GM15510 (cell line): ENCODE measurements around the gene ICAM2.

Experiments
- POLR2A ChIP-seq: IDR thresholded peaks from 3 replicates; pipeline ENCODE4 v1.6.1; 2011; ENCODE audit warnings: borderline replicate concordance; ENCODE audit not compliant: insufficient read length; ENCODE audit errors: extremely low read depth

Gene ICAM2

DNA sequence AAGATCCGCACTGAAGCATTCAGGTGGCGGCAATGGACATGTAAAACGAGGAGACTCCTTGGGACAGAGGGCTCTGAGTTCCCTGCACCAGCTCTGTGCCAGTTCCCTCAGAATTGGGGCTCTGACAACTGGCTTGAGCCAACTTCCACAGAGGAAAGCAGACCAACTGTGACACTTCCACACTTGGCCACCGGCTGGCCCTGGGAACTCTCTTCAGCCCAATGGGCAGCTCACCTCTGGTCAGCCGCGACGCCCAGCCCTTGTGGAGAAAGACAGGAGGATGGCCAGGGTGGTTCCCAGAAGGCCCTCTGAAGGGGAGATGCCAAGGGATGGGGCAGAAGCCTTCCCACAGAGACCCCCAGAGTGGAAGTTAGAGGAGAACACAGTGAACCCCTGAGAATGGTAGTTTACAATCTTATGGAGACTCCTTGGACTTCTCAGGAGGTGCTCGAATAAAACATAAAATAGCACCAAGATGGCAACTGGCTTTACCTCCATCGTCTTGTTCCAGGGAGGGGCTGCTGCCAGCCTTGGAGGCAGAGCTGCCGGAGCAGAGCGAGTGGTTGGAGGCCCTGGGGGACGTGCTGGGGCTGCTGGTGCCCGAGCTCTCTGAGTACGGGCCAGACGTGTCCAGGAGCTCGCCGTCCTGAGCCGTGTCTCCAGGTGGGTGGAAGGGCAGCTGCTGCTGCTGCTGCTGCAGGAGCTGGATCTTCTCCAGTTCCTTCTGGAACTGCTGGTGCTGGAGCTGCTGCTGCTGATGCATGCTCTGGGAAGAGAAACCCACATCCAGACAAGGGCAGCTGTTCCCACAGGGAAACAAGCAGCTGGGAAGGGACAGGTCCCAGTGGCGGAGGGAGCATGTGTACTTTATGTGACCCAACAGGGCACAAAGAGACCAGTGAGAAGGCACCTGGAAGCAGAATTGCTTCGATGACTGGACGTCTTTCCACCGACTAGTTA, 35.0 kb upstream of the ICAM2 start:
- TF ChIP-seq POLR2A, result no peak

DNA sequence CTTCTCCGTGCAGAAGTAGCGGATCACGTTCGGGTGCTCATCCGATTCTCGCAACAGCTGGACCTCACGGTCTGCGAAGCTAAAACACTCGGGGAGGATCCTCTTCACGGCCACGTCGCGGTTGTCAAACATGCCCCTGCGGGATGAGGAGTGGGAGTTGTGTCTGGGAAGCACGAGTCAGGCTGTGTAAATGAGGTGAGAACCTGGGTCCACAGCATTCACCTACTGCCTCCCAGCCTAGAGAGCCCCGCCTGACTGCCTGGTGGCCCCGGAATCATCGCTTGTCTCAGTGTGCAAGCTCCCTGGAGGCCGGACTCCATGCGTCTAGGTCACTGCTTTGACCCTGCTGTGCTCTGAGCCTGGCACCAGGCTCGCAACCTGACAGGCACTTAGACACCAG, 33.9 kb upstream of the ICAM2 start:
- no peak for TF ChIP-seq POLR2A

DNA sequence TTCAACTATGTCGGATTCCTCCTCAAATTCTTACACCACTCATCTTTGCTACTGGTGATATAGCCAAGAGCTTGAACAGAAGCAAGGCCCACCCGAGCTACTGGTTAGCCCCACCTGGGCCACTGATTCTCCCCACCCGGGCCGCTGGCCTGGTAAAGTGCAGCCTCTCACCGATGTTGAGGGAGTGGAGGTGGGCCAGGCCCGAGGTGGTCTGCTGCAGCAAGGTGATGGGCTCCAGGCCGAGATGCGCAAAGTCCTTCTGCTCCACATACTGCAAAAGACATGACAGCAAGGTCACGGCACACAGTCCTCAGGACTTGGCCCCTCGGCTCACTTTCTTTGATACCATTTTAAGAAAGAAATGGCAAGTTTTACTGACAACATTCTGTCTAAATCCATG, 32.7 kb upstream of the ICAM2 start:
- TF ChIP-seq POLR2A, result no peak

DNA sequence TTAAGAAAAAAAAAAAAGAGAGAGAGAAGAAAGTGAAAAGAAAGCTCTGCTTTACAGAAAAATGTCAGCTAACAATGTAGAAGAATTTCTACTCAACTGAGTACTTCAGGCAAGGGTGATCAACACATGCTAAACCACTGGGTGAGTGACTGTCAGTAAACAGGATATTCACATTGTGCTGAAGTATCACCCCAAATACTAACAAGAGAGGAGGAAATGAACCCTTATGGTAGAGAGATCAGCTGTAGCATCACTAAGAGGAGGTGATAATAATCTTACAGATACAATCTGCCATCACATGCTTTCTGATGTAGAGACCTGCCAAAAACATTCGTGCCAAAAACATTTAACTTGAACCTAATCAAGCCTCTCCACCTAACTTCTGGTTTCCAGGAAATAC, 30.7 kb upstream of the ICAM2 start:
- TF ChIP-seq POLR2A, result no peak

DNA sequence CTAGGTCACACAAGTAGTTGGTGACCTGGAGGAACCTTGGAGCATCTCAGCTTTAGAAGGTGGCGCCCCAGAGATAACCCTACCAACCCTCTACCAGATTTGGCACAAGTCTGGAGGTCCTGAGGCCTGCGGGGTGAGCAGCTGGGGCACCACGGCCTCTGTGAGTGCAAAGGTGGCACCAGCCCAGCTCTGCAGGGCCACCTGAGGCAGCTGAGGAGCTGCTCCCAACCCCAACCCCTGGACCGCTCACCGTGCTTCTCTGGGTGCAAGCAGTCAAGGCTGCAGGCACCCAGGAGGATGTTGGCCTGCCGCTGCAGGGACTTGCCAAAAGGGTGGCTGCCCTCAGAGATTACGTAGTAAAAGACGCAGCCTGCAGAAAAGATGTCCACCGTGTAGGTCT, 28.4 kb upstream of the ICAM2 start:
- no peak for TF ChIP-seq POLR2A

DNA sequence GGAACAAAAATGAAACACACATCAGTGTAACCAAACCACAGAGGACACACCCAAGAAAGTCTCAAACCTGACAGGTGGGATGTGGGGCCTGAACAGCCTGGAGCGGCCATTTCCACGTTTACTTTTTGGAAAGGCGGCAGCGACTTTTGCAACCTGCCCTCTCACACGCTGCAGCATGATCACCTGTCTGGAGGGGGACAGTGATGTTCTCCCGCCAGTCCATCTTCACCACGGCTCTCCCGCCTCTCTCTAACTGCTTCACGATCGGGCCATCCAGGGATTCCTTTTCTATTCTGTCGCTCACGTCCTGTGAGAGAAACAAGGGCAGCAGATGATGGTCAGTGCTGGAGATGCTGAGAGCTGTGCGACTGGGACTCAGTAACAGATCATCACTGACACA, 24.7 kb upstream of the ICAM2 start:
- no peak for TF ChIP-seq POLR2A

DNA sequence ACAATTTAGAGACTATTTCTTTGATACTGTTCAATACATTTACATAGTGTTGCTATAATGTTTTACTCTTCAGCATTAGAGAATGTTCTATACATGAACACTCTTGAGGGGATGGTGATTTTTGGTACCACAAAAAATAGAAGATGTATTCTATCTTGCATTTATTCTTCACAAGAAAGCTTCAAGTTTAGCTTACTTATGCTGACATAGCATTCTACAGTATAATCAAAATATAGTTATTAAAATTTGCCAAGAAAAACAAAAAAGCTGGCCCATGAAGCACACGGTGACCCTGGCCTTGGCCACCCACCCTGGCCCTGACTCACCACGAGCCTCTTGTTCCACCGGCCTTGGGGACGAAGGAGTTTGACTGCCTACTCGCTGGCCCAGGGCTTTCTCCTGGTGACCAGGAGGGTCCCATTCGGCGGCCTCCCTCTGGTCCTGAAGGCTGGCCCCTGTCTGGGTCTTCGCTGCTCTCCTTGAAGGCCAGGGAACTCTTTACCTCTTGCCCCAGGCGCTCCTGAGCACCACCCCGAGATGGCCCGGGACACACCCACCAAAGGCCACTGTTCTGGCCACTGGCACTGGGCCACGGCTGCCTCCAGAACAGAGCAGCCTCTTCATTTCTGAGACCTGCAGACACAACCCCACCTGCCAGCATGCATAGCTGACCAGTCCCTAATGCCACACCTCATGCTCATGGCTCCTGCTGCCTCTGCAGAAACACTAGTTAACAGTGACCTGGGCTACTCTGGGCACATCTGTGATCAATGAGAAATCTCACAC, 22.5 kb upstream of the ICAM2 start:
- TF ChIP-seq POLR2A, result no peak

DNA sequence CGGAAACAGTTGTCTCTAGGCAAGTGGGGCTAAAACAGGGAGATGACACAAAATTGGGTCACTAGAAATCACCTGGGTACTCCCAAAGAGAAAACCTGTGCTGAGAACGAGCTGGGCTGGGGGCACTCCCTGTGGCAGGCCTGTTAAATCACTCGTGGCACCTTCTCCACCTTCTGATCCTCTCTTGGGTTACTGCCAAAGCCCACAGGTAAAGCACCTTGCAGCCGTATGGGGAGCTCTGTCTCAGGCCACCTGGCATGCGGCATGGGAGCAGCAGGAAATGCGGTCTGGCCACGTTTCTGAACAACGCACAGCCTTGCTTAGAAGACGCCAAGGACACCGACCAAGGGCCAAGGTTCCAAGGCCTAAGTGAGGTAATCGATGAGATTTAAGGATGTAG, 21.5 kb upstream of the ICAM2 start:
- no peak for TF ChIP-seq POLR2A

DNA sequence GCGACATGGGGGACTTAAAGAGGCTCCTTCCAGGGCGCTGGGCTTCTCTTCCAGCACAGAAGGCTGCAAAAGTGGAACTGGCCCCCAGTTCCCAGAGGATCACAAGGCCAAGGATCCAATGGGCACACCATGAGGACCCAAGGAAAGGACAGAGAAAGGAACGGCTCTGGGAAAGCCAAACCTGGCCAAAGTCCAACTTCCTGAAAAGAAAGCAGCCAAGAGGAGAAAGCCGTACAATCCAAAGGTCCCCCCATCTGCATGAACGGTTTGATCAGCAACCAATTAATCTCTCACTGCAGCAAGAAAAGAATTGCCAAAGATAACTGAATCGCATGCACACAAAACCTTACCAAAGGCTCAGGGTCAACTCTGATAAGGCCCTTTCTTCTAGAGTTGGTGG, 19.8 kb upstream of the ICAM2 start:
- no peak for TF ChIP-seq POLR2A

DNA sequence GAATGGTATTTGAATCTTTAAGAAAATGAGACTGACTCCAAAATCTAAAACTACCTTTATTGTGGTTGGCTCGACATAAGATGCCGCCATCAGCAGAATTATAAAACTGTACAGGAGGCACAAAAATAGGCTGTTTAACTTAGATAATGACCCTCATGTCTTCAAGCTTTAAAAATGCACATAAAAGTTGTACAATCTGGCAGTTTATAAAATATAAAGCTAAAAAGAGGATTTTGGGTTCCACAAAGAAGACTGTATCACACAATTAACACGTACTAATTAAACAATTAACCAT, 18.6 kb upstream of the ICAM2 start:
- no peak for TF ChIP-seq POLR2A

DNA sequence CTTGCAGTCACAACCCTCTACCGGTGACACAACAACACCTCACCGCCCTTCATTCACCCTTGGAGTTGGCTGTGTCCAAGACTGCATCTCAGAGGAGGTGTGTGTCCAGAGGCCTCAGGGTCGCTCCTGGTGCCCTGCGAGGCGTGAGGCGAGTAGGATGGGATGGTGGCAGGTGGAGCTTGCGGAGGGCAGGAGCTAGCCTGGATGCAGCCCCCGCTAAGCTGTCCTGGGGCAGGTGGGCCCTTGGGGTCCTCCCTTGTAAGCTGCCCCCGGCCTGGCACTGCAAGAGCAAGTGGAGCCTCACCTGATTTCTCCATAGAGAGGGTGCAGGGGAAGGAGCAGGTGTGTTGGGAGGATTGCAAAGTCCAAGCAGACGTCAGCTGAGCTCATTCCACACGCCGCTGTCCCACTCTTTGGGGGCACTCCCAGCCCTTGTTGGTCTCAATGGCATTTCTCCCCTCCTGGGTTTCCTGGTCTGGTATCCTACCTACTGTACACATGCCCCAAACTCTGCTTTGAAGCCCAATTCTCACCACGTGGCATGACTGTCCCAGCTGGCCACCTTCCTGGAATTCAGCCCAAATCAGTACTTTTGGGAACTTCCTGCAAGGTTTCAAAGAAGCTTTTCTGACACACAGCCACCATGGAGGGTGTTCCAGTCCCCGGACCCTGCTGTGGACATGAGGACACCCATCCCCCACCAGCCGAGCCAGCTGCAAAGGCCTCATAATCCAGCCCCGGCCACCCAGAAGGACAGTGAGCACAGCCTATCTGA, 18.1 kb upstream of the ICAM2 start:
- no peak for TF ChIP-seq POLR2A

DNA sequence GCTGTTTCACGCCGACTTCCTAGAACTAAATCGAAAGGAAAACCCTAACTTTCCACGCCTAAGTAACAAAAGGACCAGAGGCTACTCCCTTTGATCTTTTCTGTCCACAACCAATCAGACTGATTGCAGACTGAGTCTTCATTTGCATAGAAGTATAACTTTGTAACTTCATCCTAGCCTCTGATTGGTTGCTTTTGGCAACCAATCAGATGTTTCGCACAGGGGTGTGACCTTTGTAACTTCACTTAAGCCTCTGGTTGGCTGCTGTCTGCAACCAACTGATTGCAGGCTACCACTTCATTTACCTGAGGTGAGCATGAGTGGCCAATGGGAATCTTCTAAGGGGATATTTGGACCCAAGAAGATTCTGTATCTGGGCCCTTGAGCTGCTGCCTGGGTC, 17.4 kb upstream of the ICAM2 start:
- TF ChIP-seq POLR2A, result no peak

DNA sequence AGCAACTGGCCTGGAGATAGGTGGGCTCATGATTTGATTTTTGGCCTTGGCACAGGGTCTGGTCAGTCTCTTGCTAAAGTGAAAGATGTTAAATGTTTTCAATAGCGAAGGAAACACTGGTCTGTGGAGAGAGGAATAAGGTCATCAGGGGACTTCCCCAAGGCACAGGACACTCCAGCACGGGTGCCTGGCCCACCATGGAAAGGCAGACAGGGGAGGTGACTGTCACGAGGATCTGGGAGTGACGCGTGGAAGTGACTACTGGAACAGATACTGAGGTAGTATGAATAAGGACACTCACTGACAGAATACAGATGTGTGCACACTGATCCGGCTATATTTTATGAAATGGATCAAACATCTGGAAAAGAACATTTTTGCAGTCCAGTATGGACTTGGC, 16.7 kb upstream of the ICAM2 start:
- no peak for TF ChIP-seq POLR2A

DNA sequence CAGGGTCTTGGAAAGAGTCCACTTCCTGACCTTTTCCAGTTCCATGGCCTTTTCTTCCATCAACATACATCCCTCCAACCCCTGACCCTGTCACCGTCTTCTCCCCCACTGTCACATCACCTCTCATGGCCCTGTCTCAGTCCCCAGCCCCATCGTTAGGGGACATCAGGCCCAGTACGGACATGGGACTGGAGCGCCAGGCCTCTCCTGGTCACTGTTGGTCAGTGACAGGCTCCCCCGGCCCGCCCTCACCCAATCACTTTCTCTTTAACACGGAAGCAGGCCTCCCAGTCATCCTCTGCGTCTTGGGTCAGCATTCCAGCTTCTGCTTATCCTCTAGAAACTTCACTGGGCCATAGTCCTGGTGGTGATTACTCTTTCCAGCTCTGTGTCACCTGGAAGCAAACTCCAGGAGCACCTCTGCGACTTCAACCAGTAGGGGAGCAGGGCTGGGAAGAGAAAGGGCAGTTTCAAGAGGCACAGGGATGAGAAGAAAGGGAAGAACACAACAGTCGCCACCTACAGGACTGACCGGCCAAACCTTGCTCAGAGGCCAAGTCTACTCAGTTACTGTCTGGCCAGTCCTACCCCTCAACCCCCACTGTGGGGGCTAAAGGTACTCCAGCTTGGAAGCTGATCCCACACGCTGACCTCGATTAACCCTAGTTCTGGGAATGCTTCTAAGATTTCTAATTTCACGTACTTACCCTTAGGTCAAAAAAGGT, 15.9 kb upstream of the ICAM2 start:
- TF ChIP-seq POLR2A, result no peak
